H9 (cell line): ENCODE results near the gene MACROD1. TPM values are rescaled to one million over a fixed set of nuclear protein-coding genes. Genes with fewer than 3 reads are reported as not detected.
A peak's percentile ranks its signal among the peaks of the same experiment; 100 is the strongest.

ENCODE experiments used
- DNase-seq: peaks from one replicate; pipeline ENCODE4 v3.0.0-alpha.2; 2017
- H2AFZ ChIP-seq: one replicate; pipeline ENCODE4 v1.6.1; 2013; ENCODE audit warnings: mild to moderate bottlenecking, low read length, control low read depth, moderate library complexity
- H2AK5ac ChIP-seq: 2 replicates; pipeline ENCODE4 v1.6.1; 2013; ENCODE audit warnings: low read length, control low read depth, mixed read lengths; ENCODE audit not compliant: insufficient read length
- H2BK120ac ChIP-seq: one replicate; pipeline ENCODE4 v1.6.1; 2013; ENCODE audit warnings: low read depth, mild to moderate bottlenecking, low read length, control low read depth, inconsistent platforms; ENCODE audit not compliant: poor library complexity, severe bottlenecking
- H2BK12ac ChIP-seq: 2 replicates; pipeline ENCODE4 v1.6.1; 2013; ENCODE audit warnings: low read length, control low read depth, mixed read lengths, low read depth; ENCODE audit not compliant: insufficient read length
- H2BK15ac ChIP-seq: 2 replicates; pipeline ENCODE4 v1.6.1; 2013; ENCODE audit warnings: low read depth, low read length, control low read depth
- H2BK20ac ChIP-seq: one replicate; pipeline ENCODE4 v1.6.1; 2013; ENCODE audit warnings: low read depth, mild to moderate bottlenecking, low read length, control low read depth, inconsistent platforms; ENCODE audit not compliant: poor library complexity, severe bottlenecking
- H2BK5ac ChIP-seq: 2 replicates; pipeline ENCODE4 v1.6.1; 2013; ENCODE audit warnings: low read length, control low read depth, mixed read lengths; ENCODE audit not compliant: insufficient read length
- H3K14ac ChIP-seq: 2 replicates; pipeline ENCODE4 v1.6.1; 2013; ENCODE audit warnings: low read length, control low read depth; ENCODE audit not compliant: insufficient read depth
- H3K18ac ChIP-seq: 2 replicates; pipeline ENCODE4 v1.6.1; 2013; ENCODE audit warnings: low read depth, mild to moderate bottlenecking, mixed read lengths, low read length, control low read depth; ENCODE audit not compliant: insufficient read length
- H3K23ac ChIP-seq: 2 replicates; pipeline ENCODE4 v1.6.1; 2013; ENCODE audit warnings: low read length, control low read depth, mixed read lengths, low read depth; ENCODE audit not compliant: insufficient read length
- H3K23me2 ChIP-seq: 2 replicates; pipeline ENCODE4 v1.6.1; 2013; ENCODE audit warnings: low read depth, mild to moderate bottlenecking, mixed read lengths, low read length, control low read depth; ENCODE audit not compliant: insufficient read length, poor library complexity, severe bottlenecking
- H3K27ac ChIP-seq: 2 replicates; pipeline ENCODE4 v1.5.1; 2013; ENCODE audit warnings: low read length, control low read depth, mixed read lengths, low read depth; ENCODE audit not compliant: insufficient read length
- H3K27me3 ChIP-seq: 2 replicates; pipeline ENCODE4 v1.6.1; 2013; ENCODE audit warnings: low read length, control low read depth, inconsistent platforms; ENCODE audit not compliant: insufficient read depth
- H3K4ac ChIP-seq: 2 replicates; pipeline ENCODE4 v1.6.1; 2013; ENCODE audit warnings: low read depth, mild to moderate bottlenecking, control low read depth, inconsistent platforms, low read length, moderate library complexity
- H3K4me1 ChIP-seq: 2 replicates; pipeline ENCODE4 v1.6.1; 2013; ENCODE audit warnings: low read length, control low read depth, inconsistent platforms; ENCODE audit not compliant: insufficient read depth
- H3K4me2 ChIP-seq: 2 replicates; pipeline ENCODE4 v1.6.1; 2013; ENCODE audit warnings: low read length, control low read depth, mixed read lengths; ENCODE audit not compliant: insufficient read length, insufficient read depth
- H3K56ac ChIP-seq: 2 replicates; pipeline ENCODE4 v1.6.1; 2013; ENCODE audit warnings: low read depth, mild to moderate bottlenecking, mixed read lengths, low read length, control low read depth; ENCODE audit not compliant: insufficient read length
- H3K79me1 ChIP-seq: 2 replicates; pipeline ENCODE4 v1.6.1; 2013; ENCODE audit warnings: low read depth, mild to moderate bottlenecking, moderate library complexity, low read length, control low read depth, inconsistent platforms; ENCODE audit not compliant: insufficient read depth, poor library complexity, severe bottlenecking
- H3K79me2 ChIP-seq: 2 replicates; pipeline ENCODE4 v1.6.1; 2013; ENCODE audit warnings: low read length, control low read depth, inconsistent platforms; ENCODE audit not compliant: insufficient read depth
- H3K9ac ChIP-seq: 2 replicates; pipeline ENCODE4 v1.6.1; 2013; ENCODE audit warnings: low read length, control low read depth, mixed read lengths; ENCODE audit not compliant: insufficient read length; ENCODE audit errors: extremely low read depth
- H3K9me3 ChIP-seq: one replicate; pipeline ENCODE4 v1.6.1; 2013; ENCODE audit warnings: low read depth, low read length, inconsistent platforms; ENCODE audit not compliant: control insufficient read depth
- H3T11ph ChIP-seq: one replicate; pipeline ENCODE4 v1.6.1; 2013; ENCODE audit warnings: mild to moderate bottlenecking, low read length, control low read depth, inconsistent platforms
- H4K20me1 ChIP-seq: one replicate; pipeline ENCODE4 v1.6.1; 2013; ENCODE audit not compliant: control insufficient read depth, insufficient read length, insufficient read depth
- H4K5ac ChIP-seq: 2 replicates; pipeline ENCODE4 v1.6.1; 2013; ENCODE audit warnings: low read depth, mild to moderate bottlenecking, mixed read lengths, low read length, control low read depth; ENCODE audit not compliant: insufficient read length
- H4K8ac ChIP-seq: replicated peaks from 2 replicates; pipeline ENCODE4 v1.6.1; 2013; ENCODE audit warnings: low read length, control low read depth, mixed read lengths, low read depth; ENCODE audit not compliant: insufficient read length
- H4K91ac ChIP-seq: 2 replicates; pipeline ENCODE4 v1.6.1; 2013; ENCODE audit warnings: low read depth, mild to moderate bottlenecking, moderate library complexity, mixed read lengths, low read length, control low read depth; ENCODE audit not compliant: insufficient read length
- H3K27ac Mint-ChIP-seq, 3 experiments: 2 replicates in 2 of 3; 3 replicates in 1 of 3; pipeline ENCODE4 v1.8.0; 2020 to 2021; ENCODE audit warnings: mixed read lengths in 3 of 3, mild to moderate bottlenecking in 1 of 3, moderate library complexity in 1 of 3
- H3K27me3 Mint-ChIP-seq: 2 replicates; pipeline ENCODE4 v1.8.0; 2021; ENCODE audit warnings: low read depth, mild to moderate bottlenecking, moderate library complexity, mixed read lengths
- H3K36me3 Mint-ChIP-seq, 3 experiments: 2 replicates in 2 of 3; 3 replicates in 1 of 3; pipeline ENCODE4 v1.8.0; 2020 to 2021; ENCODE audit warnings: low read depth in 3 of 3, mixed read lengths in 3 of 3; ENCODE audit not compliant: insufficient read depth in 1 of 3
- H3K4me1 Mint-ChIP-seq, 2 experiments: 2 replicates each; pipeline ENCODE4 v1.8.0; 2020; ENCODE audit warnings: mixed read lengths in 2 of 2
- H3K4me3 Mint-ChIP-seq, 2 experiments: 2 replicates in 1 of 2; 3 replicates in 1 of 2; pipeline ENCODE4 v1.8.0; 2020 to 2021; ENCODE audit warnings: mild to moderate bottlenecking in 2 of 2, mixed read lengths in 2 of 2, moderate library complexity in 1 of 2
- H3K9me3 Mint-ChIP-seq, 2 experiments: 2 replicates in 1 of 2; 3 replicates in 1 of 2; pipeline ENCODE4 v1.8.0; 2020; ENCODE audit warnings: mild to moderate bottlenecking in 2 of 2, mixed read lengths in 2 of 2, moderate library complexity in 1 of 2
- CTCF ChIP-seq: fragments of 200-600 bp; sonication (generic); conservative IDR thresholded peaks from 3 replicates; pipeline ENCODE4 v1.8.0; 2021; ENCODE audit warnings: antibody characterized with exemption, mild to moderate bottlenecking
- WGBS: extraction: QIAGEN DNeasy Blood & Tissue Kit; methylation state at CpG from one replicate; pipeline ENCODE4 v1.1.7; 2013; ENCODE audit warnings: missing lambda C conversion rate, low lambda C conversion rate, mixed read lengths; ENCODE audit not compliant: insufficient read length; ENCODE audit errors: extremely low coverage; 5-methylcytosine and 5-hydroxymethylcytosine counted together
- total RNA-seq: library from RNA; stranded (reverse); gene quantifications from 2 replicates; pipeline ENCODE4 v1.2.1, GENCODE V29; 2021

Gene MACROD1
- total RNA-seq, 1 experiment from 2014 or later, result 21.2 TPM

- no peak for DNase-seq
- H3K36me3 Mint-ChIP-seq, result no peaks in the 10 kb centered on the region
- Histone ChIP-seq H2BK5ac (no peak overlapping the region), H2BK15ac (no peak overlapping the region), H3K79me2 (no peaks in the 10 kb centered on the region), H4K8ac (no peak overlapping the region), H2BK20ac (no peak overlapping the region), H2AK5ac (no peak overlapping the region), H4K5ac (no peak overlapping the region), H3K4me2 (no peak overlapping the region), H2AFZ (no peak overlapping the region), H4K91ac (no peak overlapping the region), H3K14ac (peak overlapping the region; percentile 25; the same call in 1 of the 2 replicates), H3K56ac (no peak overlapping the region), H3T11ph (no peak overlapping the region), H3K18ac (no peak overlapping the region), H2BK120ac (no peak overlapping the region), H4K20me1 (no peaks in the 10 kb centered on the region), H3K23ac (no peak overlapping the region), H3K9ac (no peak overlapping the region), H3K4me1 (no peaks in the 10 kb centered on the region), H2BK12ac (no peak overlapping the region), H3K27ac (no peak overlapping the region), H3K23me2 (no peaks in the 10 kb centered on the region), H3K4ac (no peak overlapping the region), H3K79me1 (no peaks in the 10 kb centered on the region), H3K9me3 (no peaks in the 10 kb centered on the region), H3K27me3 (no peaks in the 10 kb centered on the region; the same call in 1 of the 2 replicates)
- TF ChIP-seq CTCF, result no peak
- H3K4me1 Mint-ChIP-seq, result peaks cover 4 to 20% of the 10 kb centered on the region in 2 experiments
- H3K9me3 Mint-ChIP-seq, result no peaks in the 10 kb centered on the region; a peak in 1 of 5 replicates
- peak overlapping the region in 1 of 3 experiments; percentile 71; a peak in 2 of 7 replicates for H3K27ac Mint-ChIP-seq
- peaks cover 71% of the 10 kb centered on the region for H3K27me3 Mint-ChIP-seq
- WGBS, result no CpG with 5 or more reads among the region's 27 CpGs
- H3K4me3 Mint-ChIP-seq, result no peak overlapping the region
These were observed 84.0 kb downstream of the MACROD1 start for GRCh38 chr11:64081745-64082442.
